H9 (cell line): ENCODE results near the gene RWDD2A. TPM values are rescaled to one million over a fixed set of nuclear protein-coding genes. Genes with fewer than 3 reads are reported as not detected.

Source experiments
- DNase-seq: peaks from one replicate; pipeline ENCODE4 v3.0.0-alpha.2; 2017
- H2AFZ ChIP-seq: one replicate; pipeline ENCODE4 v1.6.1; 2013; ENCODE audit warnings: mild to moderate bottlenecking, low read length, control low read depth, moderate library complexity
- H2AK5ac ChIP-seq: 2 replicates; pipeline ENCODE4 v1.6.1; 2013; ENCODE audit warnings: low read length, control low read depth, mixed read lengths; ENCODE audit not compliant: insufficient read length
- H2BK120ac ChIP-seq: one replicate; pipeline ENCODE4 v1.6.1; 2013; ENCODE audit warnings: low read depth, mild to moderate bottlenecking, low read length, control low read depth, inconsistent platforms; ENCODE audit not compliant: poor library complexity, severe bottlenecking
- H2BK12ac ChIP-seq: 2 replicates; pipeline ENCODE4 v1.6.1; 2013; ENCODE audit warnings: low read length, control low read depth, mixed read lengths, low read depth; ENCODE audit not compliant: insufficient read length
- H2BK15ac ChIP-seq: 2 replicates; pipeline ENCODE4 v1.6.1; 2013; ENCODE audit warnings: low read depth, low read length, control low read depth
- H2BK20ac ChIP-seq: one replicate; pipeline ENCODE4 v1.6.1; 2013; ENCODE audit warnings: low read depth, mild to moderate bottlenecking, low read length, control low read depth, inconsistent platforms; ENCODE audit not compliant: poor library complexity, severe bottlenecking
- H2BK5ac ChIP-seq: 2 replicates; pipeline ENCODE4 v1.6.1; 2013; ENCODE audit warnings: low read length, control low read depth, mixed read lengths; ENCODE audit not compliant: insufficient read length
- H3K14ac ChIP-seq: 2 replicates; pipeline ENCODE4 v1.6.1; 2013; ENCODE audit warnings: low read length, control low read depth; ENCODE audit not compliant: insufficient read depth
- H3K18ac ChIP-seq: 2 replicates; pipeline ENCODE4 v1.6.1; 2013; ENCODE audit warnings: low read depth, mild to moderate bottlenecking, mixed read lengths, low read length, control low read depth; ENCODE audit not compliant: insufficient read length
- H3K23ac ChIP-seq: 2 replicates; pipeline ENCODE4 v1.6.1; 2013; ENCODE audit warnings: low read length, control low read depth, mixed read lengths, low read depth; ENCODE audit not compliant: insufficient read length
- H3K23me2 ChIP-seq: 2 replicates; pipeline ENCODE4 v1.6.1; 2013; ENCODE audit warnings: low read depth, mild to moderate bottlenecking, mixed read lengths, low read length, control low read depth; ENCODE audit not compliant: insufficient read length, poor library complexity, severe bottlenecking
- H3K27ac ChIP-seq: 2 replicates; pipeline ENCODE4 v1.5.1; 2013; ENCODE audit warnings: low read length, control low read depth, mixed read lengths, low read depth; ENCODE audit not compliant: insufficient read length
- H3K27me3 ChIP-seq: 2 replicates; pipeline ENCODE4 v1.6.1; 2013; ENCODE audit warnings: low read length, control low read depth, inconsistent platforms; ENCODE audit not compliant: insufficient read depth
- H3K4ac ChIP-seq: 2 replicates; pipeline ENCODE4 v1.6.1; 2013; ENCODE audit warnings: low read depth, mild to moderate bottlenecking, control low read depth, inconsistent platforms, low read length, moderate library complexity
- H3K4me1 ChIP-seq: 2 replicates; pipeline ENCODE4 v1.6.1; 2013; ENCODE audit warnings: low read length, control low read depth, inconsistent platforms; ENCODE audit not compliant: insufficient read depth
- H3K4me2 ChIP-seq: 2 replicates; pipeline ENCODE4 v1.6.1; 2013; ENCODE audit warnings: low read length, control low read depth, mixed read lengths; ENCODE audit not compliant: insufficient read length, insufficient read depth
- H3K56ac ChIP-seq: 2 replicates; pipeline ENCODE4 v1.6.1; 2013; ENCODE audit warnings: low read depth, mild to moderate bottlenecking, mixed read lengths, low read length, control low read depth; ENCODE audit not compliant: insufficient read length
- H3K79me1 ChIP-seq: 2 replicates; pipeline ENCODE4 v1.6.1; 2013; ENCODE audit warnings: low read depth, mild to moderate bottlenecking, moderate library complexity, low read length, control low read depth, inconsistent platforms; ENCODE audit not compliant: insufficient read depth, poor library complexity, severe bottlenecking
- H3K79me2 ChIP-seq: 2 replicates; pipeline ENCODE4 v1.6.1; 2013; ENCODE audit warnings: low read length, control low read depth, inconsistent platforms; ENCODE audit not compliant: insufficient read depth
- H3K9ac ChIP-seq: 2 replicates; pipeline ENCODE4 v1.6.1; 2013; ENCODE audit warnings: low read length, control low read depth, mixed read lengths; ENCODE audit not compliant: insufficient read length; ENCODE audit errors: extremely low read depth
- H3K9me3 ChIP-seq: one replicate; pipeline ENCODE4 v1.6.1; 2013; ENCODE audit warnings: low read depth, low read length, inconsistent platforms; ENCODE audit not compliant: control insufficient read depth
- H3T11ph ChIP-seq: one replicate; pipeline ENCODE4 v1.6.1; 2013; ENCODE audit warnings: mild to moderate bottlenecking, low read length, control low read depth, inconsistent platforms
- H4K20me1 ChIP-seq: one replicate; pipeline ENCODE4 v1.6.1; 2013; ENCODE audit not compliant: control insufficient read depth, insufficient read length, insufficient read depth
- H4K5ac ChIP-seq: 2 replicates; pipeline ENCODE4 v1.6.1; 2013; ENCODE audit warnings: low read depth, mild to moderate bottlenecking, mixed read lengths, low read length, control low read depth; ENCODE audit not compliant: insufficient read length
- H4K8ac ChIP-seq: replicated peaks from 2 replicates; pipeline ENCODE4 v1.6.1; 2013; ENCODE audit warnings: low read length, control low read depth, mixed read lengths, low read depth; ENCODE audit not compliant: insufficient read length
- H4K91ac ChIP-seq: 2 replicates; pipeline ENCODE4 v1.6.1; 2013; ENCODE audit warnings: low read depth, mild to moderate bottlenecking, moderate library complexity, mixed read lengths, low read length, control low read depth; ENCODE audit not compliant: insufficient read length
- H3K27ac Mint-ChIP-seq, 3 experiments: 2 replicates in 2 of 3; 3 replicates in 1 of 3; pipeline ENCODE4 v1.8.0; 2020 to 2021; ENCODE audit warnings: mixed read lengths in 3 of 3, mild to moderate bottlenecking in 1 of 3, moderate library complexity in 1 of 3
- H3K27me3 Mint-ChIP-seq: 2 replicates; pipeline ENCODE4 v1.8.0; 2021; ENCODE audit warnings: low read depth, mild to moderate bottlenecking, moderate library complexity, mixed read lengths
- H3K36me3 Mint-ChIP-seq, 3 experiments: 2 replicates in 2 of 3; 3 replicates in 1 of 3; pipeline ENCODE4 v1.8.0; 2020 to 2021; ENCODE audit warnings: low read depth in 3 of 3, mixed read lengths in 3 of 3; ENCODE audit not compliant: insufficient read depth in 1 of 3
- H3K4me1 Mint-ChIP-seq, 2 experiments: 2 replicates each; pipeline ENCODE4 v1.8.0; 2020; ENCODE audit warnings: mixed read lengths in 2 of 2
- H3K4me3 Mint-ChIP-seq, 2 experiments: 2 replicates in 1 of 2; 3 replicates in 1 of 2; pipeline ENCODE4 v1.8.0; 2020 to 2021; ENCODE audit warnings: mild to moderate bottlenecking in 2 of 2, mixed read lengths in 2 of 2, moderate library complexity in 1 of 2
- H3K9me3 Mint-ChIP-seq, 2 experiments: 2 replicates in 1 of 2; 3 replicates in 1 of 2; pipeline ENCODE4 v1.8.0; 2020; ENCODE audit warnings: mild to moderate bottlenecking in 2 of 2, mixed read lengths in 2 of 2, moderate library complexity in 1 of 2
- CTCF ChIP-seq: fragments of 200-600 bp; sonication (generic); conservative IDR thresholded peaks from 3 replicates; pipeline ENCODE4 v1.8.0; 2021; ENCODE audit warnings: antibody characterized with exemption, mild to moderate bottlenecking
- WGBS: extraction: QIAGEN DNeasy Blood & Tissue Kit; methylation state at CpG from one replicate; pipeline ENCODE4 v1.1.7; 2013; ENCODE audit warnings: missing lambda C conversion rate, low lambda C conversion rate, mixed read lengths; ENCODE audit not compliant: insufficient read length; ENCODE audit errors: extremely low coverage; 5-methylcytosine and 5-hydroxymethylcytosine counted together
- total RNA-seq: library from RNA; stranded (reverse); gene quantifications from 2 replicates; pipeline ENCODE4 v1.2.1, GENCODE V29; 2021

The RWDD2A gene
- total RNA-seq, 1 experiment from 2014 or later = 3.2 TPM

- no peak for TF ChIP-seq CTCF
- DNase-seq = no peak
- H2BK12ac ChIP-seq = no peak overlapping the region
- no peak overlapping the region for H2AK5ac ChIP-seq
- no peak overlapping the region for H2BK15ac ChIP-seq
- no peak overlapping the region for H3K9ac ChIP-seq
- H3K27me3 ChIP-seq = no peaks in the 10 kb centered on the region
- no peaks in the 10 kb centered on the region for H3K79me1 ChIP-seq
- no peak overlapping the region for H4K5ac ChIP-seq
- no peak overlapping the region for H3K4me3 Mint-ChIP-seq
- WGBS = no CpG with 5 or more reads among the region's 1 CpG
- no peak overlapping the region for H3K27ac ChIP-seq
- H3K4ac ChIP-seq = no peak overlapping the region
- H3K4me1 ChIP-seq = no peaks in the 10 kb centered on the region
- no peak overlapping the region for H3K56ac ChIP-seq
- no peak overlapping the region for H3K27ac Mint-ChIP-seq
- no peaks in the 10 kb centered on the region for H3K9me3 ChIP-seq
- H3K27me3 Mint-ChIP-seq = no peaks in the 10 kb centered on the region
- no peaks in the 10 kb centered on the region for H3K9me3 Mint-ChIP-seq
- no peak overlapping the region for H4K8ac ChIP-seq
- H3K18ac ChIP-seq = no peak overlapping the region
- H2BK5ac ChIP-seq = no peak overlapping the region
- no peaks in the 10 kb centered on the region for H3K23me2 ChIP-seq
- H3K79me2 ChIP-seq = no peaks in the 10 kb centered on the region
- no peak overlapping the region for H2BK120ac ChIP-seq
- H3K14ac ChIP-seq = no peak overlapping the region
- H4K20me1 ChIP-seq = no peaks in the 10 kb centered on the region
- no peak overlapping the region for H3T11ph ChIP-seq
- no peak overlapping the region for H4K91ac ChIP-seq
- no peaks in the 10 kb centered on the region for H3K36me3 Mint-ChIP-seq
- H3K23ac ChIP-seq = no peak overlapping the region
- H2AFZ ChIP-seq = no peak overlapping the region
- H2BK20ac ChIP-seq = no peak overlapping the region
- H3K4me2 ChIP-seq = no peak overlapping the region
- no peaks in the 10 kb centered on the region for H3K4me1 Mint-ChIP-seq
Measured at GRCh38 chr6:83226517-83226916, 33.4 kb downstream of the RWDD2A start.
